Measurements from ENCODE around the gene CSF1. TPM values are rescaled to one million over a fixed set of nuclear protein-coding genes. Genes with fewer than 3 reads are reported as not detected.
"Not testable (repeated sequence)": the region's sequence is repeated elsewhere in the genome, so short reads cannot be mapped to it uniquely, and the experiment has no call there.

Gene CSF1
- total RNA-seq, 2 donors from 2014 or later: 9.5 to 20.2 TPM

DNA sequence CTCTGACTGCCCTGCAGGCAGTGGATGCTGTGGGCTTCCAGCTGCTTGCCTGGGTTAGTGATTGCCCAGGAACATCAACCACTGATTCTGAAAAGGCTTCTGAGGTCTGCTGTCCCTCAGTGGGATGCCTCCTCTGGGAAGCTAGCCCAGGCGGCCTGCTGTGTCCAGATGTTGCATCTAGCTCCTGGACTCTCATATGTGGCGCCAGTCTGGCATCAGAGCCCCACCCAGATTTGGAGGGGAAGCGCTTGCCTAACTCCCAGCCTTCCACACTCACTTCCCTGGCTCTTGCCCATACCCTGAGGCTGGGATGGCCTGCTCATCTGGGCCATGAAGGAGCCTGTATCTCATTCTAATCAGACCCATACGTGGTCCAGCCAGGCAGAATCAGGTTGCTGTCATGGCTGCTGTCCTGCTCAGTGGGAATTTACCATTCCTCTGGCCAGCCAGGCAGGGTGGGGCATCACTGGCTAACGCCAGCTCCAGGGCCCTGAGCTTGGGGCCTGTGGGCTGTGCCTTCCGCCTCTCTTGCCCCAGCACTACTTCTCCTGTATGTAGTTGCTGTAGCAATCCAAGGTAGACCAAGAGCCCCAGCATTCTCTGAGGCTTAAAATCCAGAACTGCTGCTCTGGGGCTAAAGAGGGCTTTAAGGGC lies 4.1 kb downstream of the CSF1 start:
- intact Hi-C loops (cut with DNase I, micrococcal nuclease): no loop called here
- DNase-seq: no peak
- no peak for ATAC-seq

GRCh38 chr1:109917051-109917767 lies 6.6 kb downstream of the CSF1 start:
- DNase-seq: no peak
- ATAC-seq: no peak
- intact Hi-C loops (cut with DNase I, micrococcal nuclease): no loop called here

DNA sequence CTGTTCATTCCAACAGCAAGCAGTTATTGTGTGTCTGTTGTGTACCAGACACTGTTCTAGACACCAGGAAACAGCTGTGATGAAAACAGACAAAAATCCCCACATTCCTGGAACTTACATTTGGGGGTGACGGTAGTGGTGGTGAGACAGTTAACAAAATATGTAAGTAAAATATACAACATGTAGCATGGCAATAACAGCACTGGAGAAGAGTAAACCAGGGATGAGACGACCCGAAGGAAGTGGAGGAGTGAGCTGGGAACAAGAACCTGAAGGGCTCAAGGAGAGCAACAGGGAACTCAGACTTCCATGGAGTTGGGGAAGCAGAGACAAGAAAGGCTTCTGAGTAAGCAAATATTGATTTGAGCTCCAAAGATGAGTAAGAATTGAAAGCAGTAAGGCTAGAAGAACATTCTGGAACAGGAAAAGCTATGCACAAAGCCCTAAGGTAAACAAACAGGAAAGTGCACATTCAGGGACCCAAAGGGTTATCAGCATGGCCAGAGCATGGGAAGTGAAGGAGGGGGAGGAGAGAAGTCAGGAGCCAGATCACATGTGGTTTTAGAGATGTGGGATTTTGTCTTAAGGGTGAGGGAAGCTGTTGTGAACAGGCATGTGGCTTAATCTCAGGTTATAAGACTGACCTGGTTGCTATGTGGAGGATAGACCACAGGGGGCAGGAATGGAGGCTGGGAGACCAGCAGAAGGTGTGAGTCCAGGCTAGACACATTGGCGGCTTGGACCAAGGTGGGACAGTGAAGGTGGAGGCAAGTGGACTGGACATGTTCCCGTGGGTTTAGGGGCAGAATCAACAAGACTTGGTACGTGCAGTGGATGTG lies 7.3 kb downstream of the CSF1 start:
- ATAC-seq (peak; percentile 38), DNase-seq (peak in 1 of 2 donors; percentile 6)
- intact Hi-C loops (cut with DNase I, micrococcal nuclease): no loop called here

DNA sequence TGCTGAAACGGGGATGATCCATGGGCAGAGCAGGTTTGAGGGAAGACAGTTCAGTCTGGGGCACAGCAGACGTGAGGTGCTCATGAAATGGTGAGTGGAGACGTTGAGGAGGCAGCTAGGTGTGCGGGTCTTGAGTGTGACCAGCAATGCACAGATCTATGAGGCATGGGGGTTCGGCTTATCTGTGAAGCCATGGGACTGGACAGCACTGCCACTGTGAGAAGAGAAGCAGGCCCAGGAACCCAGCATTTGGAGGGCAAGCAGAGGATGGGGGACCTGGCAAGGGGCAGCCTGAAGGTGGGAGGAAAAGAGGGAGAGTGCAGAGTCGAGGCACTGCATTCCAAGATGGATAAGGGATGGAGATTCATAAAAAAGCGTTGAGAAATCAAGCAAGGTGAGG lies 8.0 kb downstream of the CSF1 start:
- ATAC-seq: no peak

GRCh38 chr1:109919303-109919702 lies 8.7 kb downstream of the CSF1 start:
- ATAC-seq: no peak
- intact Hi-C loops (cut with DNase I, micrococcal nuclease): no loop called here
- DNase-seq: no peak

More for the DNA sequence above, 8.0 kb downstream of the CSF1 start:
- no peak for DNase-seq
- intact Hi-C loops (cut with DNase I, micrococcal nuclease): no loop called here

GRCh38 chr1:109920391-109920790 lies 9.7 kb downstream of the CSF1 start:
- peak in 1 of 2 donors; percentile 11 for DNase-seq
- intact Hi-C loops (cut with DNase I, micrococcal nuclease); ATAC-seq: not testable (repeated sequence)

DNA sequence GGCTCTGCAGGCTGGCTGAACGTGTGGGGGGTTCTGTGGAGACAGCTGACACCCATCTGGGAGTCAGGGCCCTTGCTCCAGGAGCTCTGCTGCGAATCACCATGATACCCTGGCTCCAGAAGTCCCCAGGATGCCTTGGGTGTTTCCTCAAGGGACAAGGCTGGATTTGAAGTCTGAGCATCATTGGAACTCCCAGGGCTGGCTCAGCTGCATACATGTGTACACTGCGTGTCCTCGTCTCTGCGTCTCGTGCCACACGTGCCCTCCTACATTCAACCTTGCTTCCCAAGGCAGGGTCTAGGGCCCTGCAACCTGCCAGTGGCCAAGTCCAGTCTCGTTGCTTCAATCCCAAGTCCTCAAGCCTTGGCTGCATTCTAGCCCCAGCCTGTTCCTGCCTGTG lies 11.7 kb downstream of the CSF1 start:
- DNase-seq (peak in 1 of 2 donors; percentile 19), ATAC-seq (no peak)
- intact Hi-C loops (cut with DNase I, micrococcal nuclease): no loop called here

GRCh38 chr1:109923131-109923945 lies 12.7 kb downstream of the CSF1 start:
- peak; percentile 54 for ATAC-seq
- DNase-seq: peak in 1 of 2 donors; percentile 21
- intact Hi-C loops (cut with DNase I, micrococcal nuclease): no loop called here

DNA sequence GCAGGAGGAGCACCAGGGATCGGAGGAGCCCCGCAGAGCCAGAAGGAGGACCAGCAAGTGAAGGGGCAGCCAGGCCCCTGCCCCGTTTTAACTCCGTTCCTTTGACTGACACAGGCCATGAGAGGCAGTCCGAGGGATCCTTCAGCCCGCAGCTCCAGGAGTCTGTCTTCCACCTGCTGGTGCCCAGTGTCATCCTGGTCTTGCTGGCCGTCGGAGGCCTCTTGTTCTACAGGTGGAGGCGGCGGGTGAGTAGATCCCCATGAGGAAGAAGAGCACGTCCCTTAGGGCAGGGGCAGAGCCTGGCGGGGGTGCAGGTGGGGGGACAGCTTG lies 13.3 kb downstream of the CSF1 start:
- ATAC-seq (no peak), DNase-seq (no peak)
- intact Hi-C loops (cut with DNase I, micrococcal nuclease): no loop called here

DNA sequence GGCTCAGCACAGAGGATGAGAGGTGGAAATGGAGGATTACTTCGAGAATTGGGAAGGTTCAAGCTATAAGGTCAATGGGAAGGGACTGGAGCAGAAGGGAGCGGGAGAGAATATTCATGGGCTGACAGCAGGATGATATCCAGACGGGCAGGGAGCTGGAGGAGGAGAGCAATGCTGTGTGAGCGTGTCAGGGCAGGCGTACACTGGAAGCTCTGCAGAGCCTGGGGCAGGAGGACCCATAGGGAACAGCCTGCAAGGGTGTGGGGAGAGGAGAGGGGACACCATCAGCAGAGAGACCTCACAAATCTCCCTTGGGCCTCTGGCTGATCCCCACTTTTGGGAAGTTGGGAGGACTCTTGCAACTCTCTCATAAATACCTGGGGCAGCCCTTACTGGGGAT lies 13.7 kb downstream of the CSF1 start:
- intact Hi-C loops (cut with DNase I, micrococcal nuclease): no loop called here
- no peak for ATAC-seq
- peak in 1 of 2 donors; percentile 31 for DNase-seq

DNA sequence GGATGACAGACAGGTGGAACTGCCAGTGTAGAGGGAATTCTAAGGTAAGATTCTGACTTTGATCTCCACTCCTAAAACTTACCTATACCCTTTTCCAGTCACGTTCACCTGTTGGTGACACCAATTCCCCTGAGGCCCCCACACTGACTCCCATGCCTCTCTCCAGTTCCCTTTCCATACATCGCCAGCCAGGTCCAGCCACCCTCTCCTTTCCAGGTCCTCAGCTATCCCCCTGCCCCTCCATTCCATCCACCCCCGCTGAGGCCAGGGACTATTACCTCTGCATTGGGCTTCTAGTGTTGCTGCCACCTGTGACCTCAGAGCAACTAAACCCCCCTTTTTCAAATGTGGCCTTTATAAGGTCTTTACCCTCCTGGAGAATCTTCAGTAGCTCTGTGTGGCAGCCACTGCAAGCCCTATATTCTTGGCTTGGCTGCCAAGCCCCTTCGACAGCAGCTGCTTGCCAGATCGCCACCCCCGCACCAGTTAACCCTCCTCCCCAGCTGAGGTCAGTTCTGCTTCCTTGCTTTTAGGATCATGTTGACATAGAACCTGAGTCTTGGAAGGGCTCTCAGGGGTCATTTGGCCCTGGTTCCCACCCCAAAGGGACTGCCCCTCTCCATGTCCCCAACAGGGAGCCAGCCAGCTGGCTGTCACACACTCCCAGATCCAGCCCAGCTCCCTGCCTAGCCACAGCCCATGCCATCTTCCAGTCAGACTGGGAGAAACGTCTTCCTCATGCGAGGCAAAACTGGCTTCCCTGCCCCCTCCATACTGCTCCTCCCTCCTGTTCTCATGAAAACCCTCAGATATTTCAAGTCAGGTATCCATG lies 14.7 kb downstream of the CSF1 start:
- ATAC-seq (no peak), DNase-seq (no peak)
- intact Hi-C loops (cut with DNase I, micrococcal nuclease): no loop called here

DNA sequence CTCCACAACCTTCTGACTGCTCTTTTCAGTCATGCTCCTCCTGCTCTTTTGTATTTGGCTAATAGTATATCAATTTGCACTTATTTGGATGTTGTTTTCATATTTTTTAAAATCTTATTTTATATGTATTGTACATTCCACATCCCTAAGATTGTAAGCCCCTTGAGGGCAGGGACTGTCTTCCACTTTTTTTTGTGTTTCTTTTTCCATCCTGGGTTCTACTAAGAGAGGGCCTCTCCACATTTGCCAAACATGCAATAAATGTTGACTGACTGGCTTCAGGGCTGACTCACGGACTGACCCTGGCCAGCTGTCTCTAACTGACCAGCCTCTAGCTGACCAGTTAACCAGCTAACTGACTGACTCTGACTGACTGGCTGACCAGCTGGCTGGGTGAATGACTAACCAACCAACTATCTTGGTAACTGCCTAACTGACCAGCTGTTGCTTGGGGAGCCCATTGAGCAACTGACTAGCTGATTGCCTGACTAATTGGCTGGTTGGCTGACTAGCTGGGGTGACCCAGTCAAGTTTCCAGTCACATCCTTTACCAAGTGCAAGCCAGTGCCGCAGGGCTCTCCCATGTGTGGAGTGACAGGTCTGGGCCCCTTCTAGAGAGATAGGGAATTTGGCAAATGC lies 16.1 kb downstream of the CSF1 start:
- ATAC-seq (no peak), DNase-seq (no peak)
- intact Hi-C loops (cut with DNase I, micrococcal nuclease): no loop called here

DNA sequence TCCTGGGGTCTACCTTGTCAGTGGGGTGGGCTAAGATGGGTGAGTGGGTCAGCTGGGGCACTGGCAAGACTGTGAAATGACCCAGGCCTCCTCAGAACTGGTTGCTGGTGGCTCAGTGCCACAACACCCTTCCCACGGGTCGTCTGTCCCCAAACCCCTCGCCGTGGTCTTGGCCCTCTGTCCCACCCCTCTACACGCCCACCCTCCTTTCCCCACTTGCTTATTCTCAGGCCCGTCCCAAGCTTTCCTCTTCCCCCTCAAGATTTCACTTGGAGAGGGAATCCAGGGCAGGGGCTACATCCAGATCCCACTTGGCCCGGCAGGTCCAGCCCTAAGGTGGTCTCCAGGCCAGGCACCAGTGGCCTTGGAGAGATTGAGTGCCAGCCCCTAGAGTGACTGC lies 16.7 kb downstream of the CSF1 start:
- intact Hi-C loops (cut with DNase I, micrococcal nuclease): no loop called here
- no peak for ATAC-seq
- no peak for DNase-seq

- peak; percentile 46 for ATAC-seq
- intact Hi-C loops (cut with DNase I, micrococcal nuclease): no loop called here
Observed at GRCh38 chr1:109927911-109928321, 17.3 kb downstream of the CSF1 start.

DNA sequence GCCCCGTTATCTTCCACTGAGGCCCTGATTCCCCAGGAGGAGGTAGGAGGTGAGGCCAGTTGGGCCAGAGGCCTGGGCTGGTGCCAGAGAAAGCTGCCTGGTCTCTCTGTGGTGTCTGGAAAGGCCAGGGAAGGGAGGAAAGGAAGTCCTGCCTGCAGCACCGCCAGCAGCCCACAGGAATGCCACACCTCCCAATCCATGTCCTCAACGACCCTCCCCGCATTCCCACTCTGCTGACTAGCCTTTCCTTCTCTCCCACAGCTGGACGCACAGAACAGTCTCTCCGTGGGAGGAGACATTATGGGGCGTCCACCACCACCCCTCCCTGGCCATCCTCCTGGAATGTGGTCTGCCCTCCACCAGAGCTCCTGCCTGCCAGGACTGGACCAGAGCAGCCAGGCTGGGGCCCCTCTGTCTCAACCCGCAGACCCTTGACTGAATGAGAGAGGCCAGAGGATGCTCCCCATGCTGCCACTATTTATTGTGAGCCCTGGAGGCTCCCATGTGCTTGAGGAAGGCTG lies 18.0 kb downstream of the CSF1 start:
- intact Hi-C loops (cut with DNase I, micrococcal nuclease): no loop called here
- ATAC-seq (no peak), DNase-seq (no peak)

More at GRCh38 chr1:109927911-109928321, 17.3 kb downstream of the CSF1 start:
- peak; percentile 74 to 79 for DNase-seq

DNA sequence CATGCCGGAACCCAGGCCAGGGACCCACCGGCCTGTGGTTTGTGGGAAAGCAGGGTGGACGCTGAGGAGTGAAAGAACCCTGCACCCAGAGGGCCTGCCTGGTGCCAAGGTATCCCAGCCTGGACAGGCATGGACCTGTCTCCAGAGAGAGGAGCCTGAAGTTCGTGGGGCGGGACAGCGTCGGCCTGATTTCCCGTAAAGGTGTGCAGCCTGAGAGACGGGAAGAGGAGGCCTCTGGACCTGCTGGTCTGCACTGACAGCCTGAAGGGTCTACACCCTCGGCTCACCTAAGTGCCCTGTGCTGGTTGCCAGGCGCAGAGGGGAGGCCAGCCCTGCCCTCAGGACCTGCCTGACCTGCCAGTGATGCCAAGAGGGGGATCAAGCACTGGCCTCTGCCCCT lies 18.5 kb downstream of the CSF1 start:
- ATAC-seq: no peak
- intact Hi-C loops (cut with DNase I, micrococcal nuclease): no loop called here
- DNase-seq: no peak

GRCh38 chr1:109929588-109930251 lies 19.1 kb downstream of the CSF1 start:
- intact Hi-C loops (cut with DNase I, micrococcal nuclease): no loop called here
- ATAC-seq (no peak), DNase-seq (no peak)
